Kidney (tissue), 14 donors: ENCODE results near the gene NCOA1. TPM values are rescaled to one million over a fixed set of nuclear protein-coding genes. Genes with fewer than 3 reads are reported as not detected.

Source experiments
- DNase-seq, 5 donors: peaks; one replicate each; pipeline ENCODE4 v3.0.0-alpha.2; 2013 to 2020
- FAIRE-seq: peaks from 2 replicates; lab custom pipeline; 2012; peaks lifted over from hg19 to GRCh38; lab: Jason Lieb, UNC
- H3K27ac ChIP-seq, 2 donors: one replicate each; pipeline ENCODE4 v1.7.0; 2013; ENCODE audit warnings: low read depth in 2 of 2, low read length in 2 of 2, inconsistent platforms in 1 of 2
- H3K27me3 ChIP-seq: one replicate; pipeline ENCODE4 v1.7.1; 2013; ENCODE audit warnings: low read length, inconsistent platforms; ENCODE audit not compliant: control insufficient read depth, insufficient read depth
- H3K36me3 ChIP-seq, 3 donors: one replicate each; pipeline versions ENCODE4 v1.7.0 to v1.7.1; 2013; ENCODE audit warnings: low read length in 3 of 3, control low read depth in 1 of 3, inconsistent platforms in 1 of 3; ENCODE audit not compliant: insufficient read depth in 3 of 3, control insufficient read depth in 2 of 3
- H3K4me1 ChIP-seq, 3 donors: one replicate each; pipeline versions ENCODE4 v1.7.0 to v1.7.1; 2013; ENCODE audit warnings: low read length in 3 of 3, inconsistent platforms in 1 of 3, low read depth in 1 of 3; ENCODE audit not compliant: control insufficient read depth in 2 of 3, insufficient read depth in 2 of 3
- H3K4me3 ChIP-seq, 3 donors: one replicate each; pipeline versions ENCODE4 v1.7.0 to v1.8.1; 2013; ENCODE audit warnings: low read length in 3 of 3, control low read depth in 1 of 3, inconsistent platforms in 1 of 3
- H3K9ac ChIP-seq, 3 donors: one replicate each; pipeline versions ENCODE4 v1.7.0 to v1.7.1; 2013; ENCODE audit warnings: low read length in 3 of 3, control low read depth in 1 of 3, inconsistent platforms in 1 of 3
- H3K9me3 ChIP-seq, 3 donors: one replicate each; pipeline versions ENCODE4 v1.7.0 to v1.7.1; 2013; ENCODE audit warnings: low read length in 3 of 3, control low read depth in 1 of 3, inconsistent platforms in 1 of 3; ENCODE audit not compliant: control insufficient read depth in 2 of 3, insufficient read depth in 1 of 3
- intact Hi-C: fragments of 100-400 bp; cut with DNase I; formaldehyde crosslinking; loops from one replicate; pipeline ENCODE4 v1.11.1; 2022
- polyA plus RNA-seq: library from polyadenylated mRNA; stranded (reverse); fragments of 350-450 nt; fragmentation: Illumina TruSeq; extraction: RNeasy Lipid Tissue Mini Kit (QIAGEN cat#74804); gene quantifications from one replicate; pipeline ENCODE4 v1.2.3, GENCODE V29; 2014; ENCODE audit warnings: low read depth, low replicate concordance; ENCODE audit not compliant: insufficient read depth
- total RNA-seq: library from RNA; stranded (reverse); fragmentation: NEBNext Ultra II Directional; extraction: Animal tissue kit (Norgen Biotek cat#: 25700); gene quantifications from one replicate; pipeline ENCODE4 v1.2.1, GENCODE V29; 2021
- TF ChIP-seq, protein P1 (sequence below): IDR thresholded peaks from 3 replicates; pipeline ENCODE4 v1.5.1; 2012; ENCODE audit warnings: mild to moderate bottlenecking, moderate library complexity, borderline replicate concordance; ENCODE audit not compliant: insufficient read depth; ENCODE audit errors: extremely low read depth
- donor health status: control.
- donor health status: control.
- donor health status: control.
- donor health status: control.
- donor health status: control.
- donor health status: DM: yes; HTN: yes; CAD: no.
- donor health status: Normal renal cell carcinoma (clear cell type).

Gene NCOA1
- total and polyA plus RNA-seq, 2 donors from 2014 or later, result 11.6 to 41.5 TPM

DNA sequence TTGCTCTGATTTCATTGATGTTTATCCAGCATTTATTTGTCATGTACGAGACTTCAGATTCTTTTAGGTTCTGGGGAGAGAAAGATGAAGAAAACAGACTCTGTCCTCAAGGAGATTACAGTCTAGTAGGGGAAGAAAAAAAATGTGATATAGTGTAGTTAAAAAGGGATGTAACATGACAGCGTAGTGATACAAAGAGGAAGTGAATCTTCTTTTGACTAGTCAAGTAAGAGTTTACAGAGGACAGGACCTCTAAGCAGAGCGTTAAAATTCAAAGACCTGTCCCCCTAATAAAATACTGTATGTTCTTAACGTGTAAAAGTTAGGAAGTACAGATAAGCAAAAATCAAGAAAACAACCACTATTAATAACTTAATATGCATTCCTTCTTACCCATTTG lies 47.7 kb downstream of the NCOA1 start:
- no peaks in the 10 kb centered on the region for H3K27me3 ChIP-seq
- TF ChIP-seq, protein P1, sequence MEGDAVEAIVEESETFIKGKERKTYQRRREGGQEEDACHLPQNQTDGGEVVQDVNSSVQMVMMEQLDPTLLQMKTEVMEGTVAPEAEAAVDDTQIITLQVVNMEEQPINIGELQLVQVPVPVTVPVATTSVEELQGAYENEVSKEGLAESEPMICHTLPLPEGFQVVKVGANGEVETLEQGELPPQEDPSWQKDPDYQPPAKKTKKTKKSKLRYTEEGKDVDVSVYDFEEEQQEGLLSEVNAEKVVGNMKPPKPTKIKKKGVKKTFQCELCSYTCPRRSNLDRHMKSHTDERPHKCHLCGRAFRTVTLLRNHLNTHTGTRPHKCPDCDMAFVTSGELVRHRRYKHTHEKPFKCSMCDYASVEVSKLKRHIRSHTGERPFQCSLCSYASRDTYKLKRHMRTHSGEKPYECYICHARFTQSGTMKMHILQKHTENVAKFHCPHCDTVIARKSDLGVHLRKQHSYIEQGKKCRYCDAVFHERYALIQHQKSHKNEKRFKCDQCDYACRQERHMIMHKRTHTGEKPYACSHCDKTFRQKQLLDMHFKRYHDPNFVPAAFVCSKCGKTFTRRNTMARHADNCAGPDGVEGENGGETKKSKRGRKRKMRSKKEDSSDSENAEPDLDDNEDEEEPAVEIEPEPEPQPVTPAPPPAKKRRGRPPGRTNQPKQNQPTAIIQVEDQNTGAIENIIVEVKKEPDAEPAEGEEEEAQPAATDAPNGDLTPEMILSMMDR, result no peak

DNA sequence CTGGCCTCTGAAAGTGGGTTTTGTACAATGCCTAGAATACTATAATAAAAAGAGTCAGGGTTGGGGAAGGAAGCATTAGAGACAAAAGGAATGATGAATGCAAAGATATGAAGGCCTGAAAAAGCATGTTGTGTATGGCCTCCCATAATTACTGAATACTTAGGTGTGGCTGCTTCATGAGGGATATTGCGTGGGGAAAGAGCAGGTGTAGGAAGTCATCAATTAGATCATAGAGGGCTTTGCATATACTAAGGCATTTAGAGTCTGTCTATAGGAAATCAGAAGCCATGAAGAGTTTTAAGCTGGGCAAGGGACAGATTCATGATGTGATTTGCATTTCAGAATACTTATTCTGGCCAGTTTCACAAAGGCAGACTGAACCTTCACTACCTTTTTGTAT lies 48.2 kb downstream of the NCOA1 start:
- intact Hi-C loops, result no loop called here
- no peak for FAIRE-seq
- peaks cover 0 to 5% (median 0%) of the 10 kb centered on the region in 3 donors for H3K4me1 ChIP-seq
- no peaks in the 10 kb centered on the region for H3K27me3 ChIP-seq
- H3K9me3 ChIP-seq, result no peaks in the 10 kb centered on the region
- no peak overlapping the region for H3K9ac ChIP-seq
- no peak overlapping the region for H3K27ac ChIP-seq
- H3K36me3 ChIP-seq, result no peaks in the 10 kb centered on the region
- no peak for DNase-seq
- TF ChIP-seq, protein P1, result no peak
- H3K4me3 ChIP-seq, result no peak overlapping the region

More for the DNA sequence above, 47.7 kb downstream of the NCOA1 start:
- Histone ChIP-seq H3K4me1 (peaks cover 0 to 5% (median 0%) of the 10 kb centered on the region in 3 donors), H3K9ac (no peak overlapping the region), H3K4me3 (no peak overlapping the region), H3K36me3 (no peaks in the 10 kb centered on the region), H3K9me3 (no peaks in the 10 kb centered on the region), H3K27ac (no peak overlapping the region)
- DNase-seq (no peak), FAIRE-seq (no peak)
- intact Hi-C loops, result no loop called here

DNA sequence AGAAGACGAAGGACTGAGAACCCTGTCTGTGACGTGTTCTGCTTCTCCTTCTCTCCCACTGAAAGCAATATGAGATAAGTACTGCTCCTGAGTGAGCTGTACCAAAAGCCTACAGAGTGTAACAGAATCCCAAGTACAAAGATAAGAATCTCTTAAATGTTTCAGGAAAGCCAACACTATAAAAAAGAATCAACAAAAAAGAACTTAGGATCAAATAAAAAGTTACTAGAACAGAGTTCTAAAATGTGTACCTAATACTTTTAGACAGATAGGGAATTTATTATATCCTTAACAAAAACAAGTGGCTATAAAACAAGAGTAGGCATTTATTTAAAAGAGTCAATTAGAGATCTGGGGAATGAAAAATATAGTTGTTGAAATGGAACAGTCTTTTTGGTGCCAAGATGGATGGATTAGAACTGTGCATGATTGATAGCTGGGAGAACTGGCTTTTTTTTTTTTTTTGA lies 49.0 kb downstream of the NCOA1 start:
- Histone ChIP-seq H3K4me1 (peaks cover 0 to 5% (median 0%) of the 10 kb centered on the region in 3 donors), H3K27me3 (no peaks in the 10 kb centered on the region), H3K9me3 (peaks cover 0 to 5% (median 0%) of the 10 kb centered on the region in 3 donors), H3K4me3 (no peak overlapping the region), H3K27ac (no peak overlapping the region), H3K9ac (no peak overlapping the region), H3K36me3 (no peaks in the 10 kb centered on the region)
- TF ChIP-seq, protein P1, result no peak
- DNase-seq, result peak in 2 of 5 donors; percentile 8 to 14
- FAIRE-seq, result no peak
- intact Hi-C loops, result no loop called here

DNA sequence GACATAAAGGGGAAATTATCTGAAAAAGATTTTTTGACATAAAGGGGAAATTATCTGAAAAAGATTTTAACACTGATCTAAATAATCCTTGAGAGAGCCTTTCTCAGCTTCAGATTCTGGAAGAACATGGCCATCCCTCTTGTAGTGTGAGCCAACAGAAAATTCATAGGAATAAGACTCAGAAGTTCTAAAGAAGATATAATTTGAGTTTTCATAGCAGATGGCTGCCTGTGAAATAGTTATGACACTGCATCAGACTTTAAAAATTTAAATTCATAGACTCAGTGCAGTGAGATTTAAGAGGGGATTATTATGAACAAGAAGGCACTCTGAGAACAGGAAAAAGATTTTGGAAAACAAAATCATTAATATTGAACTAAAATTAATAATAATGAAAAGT lies 50.6 kb downstream of the NCOA1 start:
- Histone ChIP-seq H3K27me3 (no peaks in the 10 kb centered on the region), H3K4me1 (peaks cover 0 to 5% (median 0%) of the 10 kb centered on the region in 3 donors), H3K36me3 (no peaks in the 10 kb centered on the region), H3K9ac (no peak overlapping the region), H3K9me3 (peaks cover 0 to 6% (median 0%) of the 10 kb centered on the region in 3 donors), H3K27ac (no peak overlapping the region), H3K4me3 (no peak overlapping the region)
- FAIRE-seq (no peak), DNase-seq (no peak)
- intact Hi-C loops, result no loop called here
- TF ChIP-seq, protein P1, result no peak
